K562 (cell line): ENCODE measurements around the gene FKBP2. TPM values are rescaled to one million over a fixed set of nuclear protein-coding genes. Genes with fewer than 3 reads are reported as not detected.

Experiments
- CCNT2 ChIP-seq: IDR thresholded peaks from 2 replicates; pipeline ENCODE4 v1.6.1; 2011; ENCODE audit warnings: borderline replicate concordance, low read depth, mild to moderate bottlenecking, moderate library complexity, mixed read lengths, low read length; ENCODE audit not compliant: insufficient read length; ENCODE audit errors: extremely low read depth
- CHD4 ChIP-seq: fragments of 200-600 bp; sonication (generic); IDR thresholded peaks from 3 replicates; pipeline ENCODE4 v1.6.1; 2012; ENCODE audit warnings: low read depth, mild to moderate bottlenecking, mixed read lengths, low read length, inconsistent platforms; ENCODE audit not compliant: insufficient read depth, insufficient replicate concordance, poor library complexity, severe bottlenecking
- FOXJ2 ChIP-seq: fragments of 200-800 bp; sonication (Bioruptor generic); IDR thresholded peaks from 2 replicates; pipeline ENCODE4 v1.6.1; 2016; ENCODE audit warnings: missing genetic modification characterization, missing compliant biosample characterization
- KDM2B ChIP-seq: fragments of 250-450 bp; sonication (Bioruptor Pico); IDR thresholded peaks from 2 replicates; pipeline ENCODE4 v1.8.0; 2021; ENCODE audit warnings: mild to moderate bottlenecking, moderate library complexity
- MECOM ChIP-seq: fragments of 250-450 bp; sonication (Bioruptor Pico); IDR thresholded peaks from 2 replicates; pipeline ENCODE4 v1.8.0; 2022; ENCODE audit warnings: inconsistent platforms
- PHF8 ChIP-seq: fragments of 200-600 bp; sonication (generic); IDR thresholded peaks from 2 replicates; pipeline ENCODE4 v1.6.1; 2012; ENCODE audit warnings: mixed run types, mild to moderate bottlenecking, inconsistent platforms, low read length, moderate library complexity, borderline replicate concordance
- POLR3G ChIP-seq: IDR thresholded peaks from 2 replicates; pipeline ENCODE4 v1.6.1; 2011; ENCODE audit not compliant: insufficient read length, insufficient replicate concordance; ENCODE audit errors: extremely low read depth
- SUPT5H ChIP-seq: fragments of 450-650 bp; IDR thresholded peaks from 2 replicates; pipeline ENCODE4 v1.6.1; 2016
- TAF7 ChIP-seq: fragments of 450-650 bp; IDR thresholded peaks from 2 replicates; pipeline ENCODE4 v1.6.1; 2016; ENCODE audit warnings: missing genetic modification characterization, missing compliant biosample characterization
- ZNF124 ChIP-seq: sonication (generic); formaldehyde crosslinking; IDR thresholded peaks from 2 replicates; pipeline ENCODE4 v1.8.1; 2022; ENCODE audit warnings: missing genetic modification reagents
- ZNF23 ChIP-seq: fragments of 250-450 bp; sonication (Bioruptor Pico); IDR thresholded peaks from 2 replicates; pipeline ENCODE4 v1.4.0; 2020; ENCODE audit warnings: mild to moderate bottlenecking
- ZNF232 ChIP-seq: sonication (generic); formaldehyde crosslinking; IDR thresholded peaks from 2 replicates; pipeline ENCODE4 v1.8.0; 2022; ENCODE audit warnings: mild to moderate bottlenecking, missing genetic modification reagents
- ZNF655 ChIP-seq: fragments of 250-450 bp; sonication (Bioruptor Pico); IDR thresholded peaks from 2 replicates; pipeline ENCODE4 v1.5.0; 2021
- polyA plus RNA-seq, 8 experiments: library from polyadenylated mRNA; depleted of rRNA in 4 of 8; stranded (reverse) in 5 of 8; unstranded in 3 of 8; fragments of >200 nt; fragmentation: Nextera tagmentation in 2 of 8; fragmentation: Illumina TruSeq in 1 of 8; extraction: Ambion mirVana in 2 of 8; extraction: Trizol in 1 of 8; gene quantifications; 2 replicates each; pipeline versions ENCODE4 v1.2.1 to v1.2.3, GENCODE V29; 2011 to 2014; ENCODE audit warnings: inconsistent platforms in 1 of 8, missing spikeins in 1 of 8
- total RNA-seq, 7 experiments: library from RNA; depleted of rRNA in 6 of 7; stranded (reverse); fragments of >200 nt in 6 of 7; fragmentation: Illumina TruSeq in 2 of 7; extraction: Trizol in 2 of 7; gene quantifications; 2 replicates each; pipeline versions ENCODE4 v1.2.1 to v1.2.3, GENCODE V29; 2011 to 2021; ENCODE audit warnings: low replicate concordance in 1 of 7

Gene FKBP2
- total and polyA plus RNA-seq, 9 of the 15 experiments (the other 6 are each of a cell fraction or from before 2014, with no cell fraction given) = 3.5 to 151 (median 58.1) TPM

DNA sequence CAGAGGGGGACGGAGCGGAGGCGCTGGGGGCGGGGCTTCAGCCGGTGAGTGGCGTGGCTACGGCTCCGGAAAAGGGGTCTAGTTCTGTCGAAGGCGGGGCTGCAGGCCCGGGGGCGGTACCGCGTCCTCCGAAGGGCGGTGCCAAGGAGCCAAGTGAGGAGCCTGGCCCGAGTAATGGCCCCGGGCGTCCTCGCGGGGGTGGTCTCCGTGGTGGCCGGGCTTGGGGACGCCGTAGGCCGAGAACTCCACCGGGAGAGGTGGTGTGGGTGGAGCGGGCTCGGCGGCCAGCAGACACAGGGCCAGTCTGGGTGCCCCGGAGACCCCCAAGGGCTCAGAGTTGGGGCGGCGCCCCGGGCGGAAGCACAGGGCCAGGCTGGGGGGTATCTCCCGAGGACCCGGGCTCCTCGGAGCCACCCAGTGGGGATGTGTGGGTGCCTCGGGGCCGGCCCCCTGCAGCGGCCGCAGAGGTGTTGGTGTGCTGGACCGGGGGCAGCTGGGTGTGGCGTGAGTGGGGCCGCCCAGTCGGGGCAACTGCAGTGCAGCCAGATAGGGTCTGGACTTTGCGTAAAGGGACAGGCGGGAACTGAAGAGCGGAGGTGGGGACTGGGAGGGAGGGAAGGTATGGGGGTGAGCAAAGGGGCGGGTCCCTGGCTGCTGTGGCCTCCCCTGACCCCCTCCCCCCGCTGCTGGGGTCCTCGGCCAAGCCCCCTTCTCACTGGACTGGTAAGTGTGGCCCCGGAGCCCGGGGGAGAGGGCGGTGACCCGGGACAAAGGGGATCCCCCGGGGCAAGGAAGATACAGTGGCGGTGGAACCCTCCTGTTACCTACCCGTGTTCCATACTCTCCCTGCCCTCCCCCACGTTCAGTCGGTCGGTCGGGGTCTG is 838 bp downstream of the FKBP2 start (continued):
- peak; percentile 79; the same call in 1 of the 2 replicates for TF ChIP-seq KDM2B
- no peak for TF ChIP-seq FOXJ2 (tag)
- TF ChIP-seq MECOM = no peak
- peak; percentile 87 for TF ChIP-seq SUPT5H
- no peak for TF ChIP-seq ZNF655 (CRISPR knock-in tag)
- no peak for TF ChIP-seq POLR3G
- peak; percentile 14 for TF ChIP-seq CCNT2
- 0 out of 2 replicates have a peak, but pooled peaks have one; percentile 43 for TF ChIP-seq ZNF232 (CRISPR knock-in tag)
- no peak for TF ChIP-seq ZNF124 (CRISPR knock-in tag)
- TF ChIP-seq ZNF23 = 0 out of 2 replicates have a peak, but pooled peaks have one; percentile 37
- no peak for TF ChIP-seq CHD4
- TF ChIP-seq PHF8 = peak; percentile 64; the same call in 1 of the 2 replicates
- TF ChIP-seq TAF7 (tag) = peak; percentile 30; the same call in 1 of the 2 replicates
- TF ChIP-seq, all 486 proteins: peak for 91
